GM20000 (cell line): Measurements from ENCODE around the gene KCNK3.

Source experiments
- DNase-seq: peaks from one replicate; pipeline ENCODE4 v3.0.0; 2012; ENCODE audit warnings: low spot score
- CTCF ChIP-seq: IDR thresholded peaks from 2 replicates; pipeline ENCODE4 v1.5.1; 2012; ENCODE audit warnings: mild to moderate bottlenecking, control low read depth; ENCODE audit errors: extremely low read depth, missing control alignments

The KCNK3 gene

GRCh38 chr2:26709323-26710110, 17.0 kb downstream of the KCNK3 start:
- no peak for DNase-seq
- TF ChIP-seq CTCF = no peak

- no peak for DNase-seq
- TF ChIP-seq CTCF = no peak
Observed at GRCh38 chr2:26710145-26710544, 17.6 kb downstream of the KCNK3 start.

GRCh38 chr2:26710743-26711456, 18.4 kb downstream of the KCNK3 start:
- TF ChIP-seq CTCF = no peak

GRCh38 chr2:26711457-26712161, 19.1 kb downstream of the KCNK3 start:
- no peak for TF ChIP-seq CTCF
- no peak for DNase-seq

More at GRCh38 chr2:26710743-26711456, 18.4 kb downstream of the KCNK3 start:
- DNase-seq = no peak

GRCh38 chr2:26712486-26713465, 20.3 kb downstream of the KCNK3 start:
- DNase-seq = no peak
- TF ChIP-seq CTCF = no peak

GRCh38 chr2:26715528-26716270, 23.2 kb downstream of the KCNK3 start:
- TF ChIP-seq CTCF = no peak
- DNase-seq = no peak
